K562 (cell line): ENCODE data around the gene SLC29A3. TPM values are rescaled to one million over a fixed set of nuclear protein-coding genes. Genes with fewer than 3 reads are reported as not detected.

ENCODE experiments used
- BHLHE40 ChIP-seq: IDR thresholded peaks from 2 replicates; pipeline ENCODE4 v1.6.1; 2011; ENCODE audit warnings: low read length, improper control_type of control experiment
- DMBX1 ChIP-seq: fragments of 250-450 bp; sonication (Bioruptor Pico); IDR thresholded peaks from 2 replicates; pipeline ENCODE4 v1.8.0; 2022; ENCODE audit warnings: inconsistent platforms, mild to moderate bottlenecking, moderate library complexity, borderline replicate concordance
- EP400 ChIP-seq: fragments of 450-650 bp; IDR thresholded peaks from 2 replicates; pipeline ENCODE4 v1.6.1; 2017; ENCODE audit warnings: antibody characterized with exemption, mild to moderate bottlenecking, moderate library complexity
- PHB2 ChIP-seq: fragments of 450-650 bp; IDR thresholded peaks from 2 replicates; pipeline ENCODE4 v1.6.1; 2017; ENCODE audit warnings: low read depth
- PHF21A ChIP-seq: fragments of 450-650 bp; IDR thresholded peaks from 2 replicates; pipeline ENCODE4 v1.6.1; 2017; ENCODE audit warnings: low read depth, borderline replicate concordance
- PPARD ChIP-seq: fragments of 250-450 bp; sonication (Bioruptor Pico); IDR thresholded peaks from 2 replicates; pipeline ENCODE4 v1.8.0; 2022; ENCODE audit warnings: inconsistent platforms, mild to moderate bottlenecking, moderate library complexity
- RAD21 ChIP-seq, 2 experiments: fragments of 250-450 bp in 1 of 2; fragments of 450-650 bp in 1 of 2; sonication (Bioruptor Pico) in 1 of 2; formaldehyde crosslinking in 1 of 2; IDR thresholded peaks in 1 of 2; conservative IDR thresholded peaks in 1 of 2; 2 replicates each; pipeline versions ENCODE4 v1.4.0 to v1.8.0; 2020 to 2022; ENCODE audit warnings: mild to moderate bottlenecking in 2 of 2, moderate library complexity in 1 of 2
- TCF7L2 ChIP-seq: fragments of 150-350 bp; IDR thresholded peaks from 2 replicates; pipeline ENCODE4 v1.6.1; 2016; ENCODE audit warnings: low read depth, mild to moderate bottlenecking, low read length, moderate library complexity
- XRCC4 ChIP-seq: IDR thresholded peaks from one replicate; pipeline ENCODE4 v1.6.1; 2011; ENCODE audit not compliant: insufficient read depth, insufficient read length; ENCODE audit errors: extremely low read depth
- polyA plus RNA-seq, 8 experiments: library from polyadenylated mRNA; depleted of rRNA in 4 of 8; stranded (reverse) in 5 of 8; unstranded in 3 of 8; fragments of >200 nt; fragmentation: Nextera tagmentation in 2 of 8; fragmentation: Illumina TruSeq in 1 of 8; extraction: Ambion mirVana in 2 of 8; extraction: Trizol in 1 of 8; gene quantifications; 2 replicates each; pipeline versions ENCODE4 v1.2.1 to v1.2.3, GENCODE V29; 2011 to 2014; ENCODE audit warnings: inconsistent platforms in 1 of 8, missing spikeins in 1 of 8
- total RNA-seq, 7 experiments: library from RNA; depleted of rRNA in 6 of 7; stranded (reverse); fragments of >200 nt in 6 of 7; fragmentation: Illumina TruSeq in 2 of 7; extraction: Trizol in 2 of 7; gene quantifications; 2 replicates each; pipeline versions ENCODE4 v1.2.1 to v1.2.3, GENCODE V29; 2011 to 2021; ENCODE audit warnings: low replicate concordance in 1 of 7
- TF ChIP-seq, protein P1 (sequence below): fragments of 200-600 bp; sonication (generic); IDR thresholded peaks from one replicate; pipeline ENCODE4 v1.6.1; 2012; ENCODE audit warnings: mild to moderate bottlenecking, low read depth, low read length, inconsistent platforms
- TF ChIP-seq, protein P2 (sequence below): sonication (generic); IDR thresholded peaks from 2 replicates; pipeline ENCODE4 v1.6.1; 2016
- TF ChIP-seq, protein P3 (sequence below): fragments of 450-650 bp; formaldehyde crosslinking; IDR thresholded peaks from 2 replicates; pipeline ENCODE4 v1.4.0; 2020; ENCODE audit warnings: mild to moderate bottlenecking, moderate library complexity
- TF ChIP-seq, protein P4 (sequence below): fragments of 250-450 bp; sonication (Bioruptor Pico); IDR thresholded peaks from 2 replicates; pipeline ENCODE4 v1.5.0; 2021

The SLC29A3 gene
- total and polyA plus RNA-seq, 9 of the 15 experiments (the other 6 are each of a cell fraction or from before 2014, with no cell fraction given), result 2.1 to 10.7 (median 4.6) TPM

DNA sequence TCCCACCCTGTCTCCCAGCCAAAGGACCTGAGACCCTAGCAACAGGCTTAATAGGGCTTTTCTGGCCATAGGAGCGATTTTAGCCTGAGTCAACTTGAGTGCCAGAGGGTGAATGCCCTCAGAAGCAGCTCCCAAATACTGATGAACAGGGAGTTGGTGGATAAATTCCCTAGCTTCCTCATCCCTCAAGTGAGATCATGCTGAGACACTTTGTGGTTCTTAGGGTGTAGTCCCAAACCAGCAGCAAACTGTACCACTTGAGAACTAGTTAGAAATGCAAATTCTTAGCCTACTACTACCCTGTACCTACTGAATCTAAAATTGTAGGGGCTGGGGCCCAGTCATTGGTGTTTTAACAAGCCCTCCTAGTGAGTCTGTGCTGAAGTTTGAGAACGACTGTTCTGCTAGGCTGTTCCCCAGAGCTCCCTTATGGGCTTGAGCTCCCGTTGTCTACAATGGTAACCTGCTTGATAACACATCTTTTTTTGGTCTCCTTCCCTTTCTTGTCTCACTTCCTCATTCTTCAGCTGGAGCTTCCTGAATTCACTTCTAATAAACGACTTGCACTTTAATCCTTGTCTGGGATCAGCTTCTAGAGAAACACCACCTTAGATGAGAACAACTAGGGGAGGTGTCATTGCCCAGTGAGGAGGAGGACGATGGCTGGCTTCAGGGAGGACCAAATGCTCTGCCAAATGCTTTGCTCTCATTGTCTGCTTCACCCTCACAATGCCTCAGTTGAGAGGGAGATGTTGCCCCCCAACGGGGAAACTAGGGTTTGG lies 59.5 kb downstream of the SLC29A3 start (continued):
- TF ChIP-seq, protein P1, sequence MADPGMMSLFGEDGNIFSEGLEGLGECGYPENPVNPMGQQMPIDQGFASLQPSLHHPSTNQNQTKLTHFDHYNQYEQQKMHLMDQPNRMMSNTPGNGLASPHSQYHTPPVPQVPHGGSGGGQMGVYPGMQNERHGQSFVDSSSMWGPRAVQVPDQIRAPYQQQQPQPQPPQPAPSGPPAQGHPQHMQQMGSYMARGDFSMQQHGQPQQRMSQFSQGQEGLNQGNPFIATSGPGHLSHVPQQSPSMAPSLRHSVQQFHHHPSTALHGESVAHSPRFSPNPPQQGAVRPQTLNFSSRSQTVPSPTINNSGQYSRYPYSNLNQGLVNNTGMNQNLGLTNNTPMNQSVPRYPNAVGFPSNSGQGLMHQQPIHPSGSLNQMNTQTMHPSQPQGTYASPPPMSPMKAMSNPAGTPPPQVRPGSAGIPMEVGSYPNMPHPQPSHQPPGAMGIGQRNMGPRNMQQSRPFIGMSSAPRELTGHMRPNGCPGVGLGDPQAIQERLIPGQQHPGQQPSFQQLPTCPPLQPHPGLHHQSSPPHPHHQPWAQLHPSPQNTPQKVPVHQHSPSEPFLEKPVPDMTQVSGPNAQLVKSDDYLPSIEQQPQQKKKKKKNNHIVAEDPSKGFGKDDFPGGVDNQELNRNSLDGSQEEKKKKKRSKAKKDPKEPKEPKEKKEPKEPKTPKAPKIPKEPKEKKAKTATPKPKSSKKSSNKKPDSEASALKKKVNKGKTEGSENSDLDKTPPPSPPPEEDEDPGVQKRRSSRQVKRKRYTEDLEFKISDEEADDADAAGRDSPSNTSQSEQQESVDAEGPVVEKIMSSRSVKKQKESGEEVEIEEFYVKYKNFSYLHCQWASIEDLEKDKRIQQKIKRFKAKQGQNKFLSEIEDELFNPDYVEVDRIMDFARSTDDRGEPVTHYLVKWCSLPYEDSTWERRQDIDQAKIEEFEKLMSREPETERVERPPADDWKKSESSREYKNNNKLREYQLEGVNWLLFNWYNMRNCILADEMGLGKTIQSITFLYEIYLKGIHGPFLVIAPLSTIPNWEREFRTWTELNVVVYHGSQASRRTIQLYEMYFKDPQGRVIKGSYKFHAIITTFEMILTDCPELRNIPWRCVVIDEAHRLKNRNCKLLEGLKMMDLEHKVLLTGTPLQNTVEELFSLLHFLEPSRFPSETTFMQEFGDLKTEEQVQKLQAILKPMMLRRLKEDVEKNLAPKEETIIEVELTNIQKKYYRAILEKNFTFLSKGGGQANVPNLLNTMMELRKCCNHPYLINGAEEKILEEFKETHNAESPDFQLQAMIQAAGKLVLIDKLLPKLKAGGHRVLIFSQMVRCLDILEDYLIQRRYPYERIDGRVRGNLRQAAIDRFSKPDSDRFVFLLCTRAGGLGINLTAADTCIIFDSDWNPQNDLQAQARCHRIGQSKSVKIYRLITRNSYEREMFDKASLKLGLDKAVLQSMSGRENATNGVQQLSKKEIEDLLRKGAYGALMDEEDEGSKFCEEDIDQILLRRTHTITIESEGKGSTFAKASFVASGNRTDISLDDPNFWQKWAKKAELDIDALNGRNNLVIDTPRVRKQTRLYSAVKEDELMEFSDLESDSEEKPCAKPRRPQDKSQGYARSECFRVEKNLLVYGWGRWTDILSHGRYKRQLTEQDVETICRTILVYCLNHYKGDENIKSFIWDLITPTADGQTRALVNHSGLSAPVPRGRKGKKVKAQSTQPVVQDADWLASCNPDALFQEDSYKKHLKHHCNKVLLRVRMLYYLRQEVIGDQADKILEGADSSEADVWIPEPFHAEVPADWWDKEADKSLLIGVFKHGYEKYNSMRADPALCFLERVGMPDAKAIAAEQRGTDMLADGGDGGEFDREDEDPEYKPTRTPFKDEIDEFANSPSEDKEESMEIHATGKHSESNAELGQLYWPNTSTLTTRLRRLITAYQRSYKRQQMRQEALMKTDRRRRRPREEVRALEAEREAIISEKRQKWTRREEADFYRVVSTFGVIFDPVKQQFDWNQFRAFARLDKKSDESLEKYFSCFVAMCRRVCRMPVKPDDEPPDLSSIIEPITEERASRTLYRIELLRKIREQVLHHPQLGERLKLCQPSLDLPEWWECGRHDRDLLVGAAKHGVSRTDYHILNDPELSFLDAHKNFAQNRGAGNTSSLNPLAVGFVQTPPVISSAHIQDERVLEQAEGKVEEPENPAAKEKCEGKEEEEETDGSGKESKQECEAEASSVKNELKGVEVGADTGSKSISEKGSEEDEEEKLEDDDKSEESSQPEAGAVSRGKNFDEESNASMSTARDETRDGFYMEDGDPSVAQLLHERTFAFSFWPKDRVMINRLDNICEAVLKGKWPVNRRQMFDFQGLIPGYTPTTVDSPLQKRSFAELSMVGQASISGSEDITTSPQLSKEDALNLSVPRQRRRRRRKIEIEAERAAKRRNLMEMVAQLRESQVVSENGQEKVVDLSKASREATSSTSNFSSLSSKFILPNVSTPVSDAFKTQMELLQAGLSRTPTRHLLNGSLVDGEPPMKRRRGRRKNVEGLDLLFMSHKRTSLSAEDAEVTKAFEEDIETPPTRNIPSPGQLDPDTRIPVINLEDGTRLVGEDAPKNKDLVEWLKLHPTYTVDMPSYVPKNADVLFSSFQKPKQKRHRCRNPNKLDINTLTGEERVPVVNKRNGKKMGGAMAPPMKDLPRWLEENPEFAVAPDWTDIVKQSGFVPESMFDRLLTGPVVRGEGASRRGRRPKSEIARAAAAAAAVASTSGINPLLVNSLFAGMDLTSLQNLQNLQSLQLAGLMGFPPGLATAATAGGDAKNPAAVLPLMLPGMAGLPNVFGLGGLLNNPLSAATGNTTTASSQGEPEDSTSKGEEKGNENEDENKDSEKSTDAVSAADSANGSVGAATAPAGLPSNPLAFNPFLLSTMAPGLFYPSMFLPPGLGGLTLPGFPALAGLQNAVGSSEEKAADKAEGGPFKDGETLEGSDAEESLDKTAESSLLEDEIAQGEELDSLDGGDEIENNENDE, result no peak
- TF ChIP-seq DMBX1 (no peak), TCF7L2 (no peak), PHB2 (no peak), PHF21A (no peak), BHLHE40 (no peak), XRCC4 (no peak), EP400 (no peak), RAD21 (CRISPR knock-in tag; conservative IDR thresholded peaks at IDR 0.05 in 1 of 2, IDR thresholded peaks at IDR 0.05 in 1 of 2) (peak; percentile 28 to 67), PPARD (CRISPR knock-in tag) (no peak)
- TF ChIP-seq, protein P2, sequence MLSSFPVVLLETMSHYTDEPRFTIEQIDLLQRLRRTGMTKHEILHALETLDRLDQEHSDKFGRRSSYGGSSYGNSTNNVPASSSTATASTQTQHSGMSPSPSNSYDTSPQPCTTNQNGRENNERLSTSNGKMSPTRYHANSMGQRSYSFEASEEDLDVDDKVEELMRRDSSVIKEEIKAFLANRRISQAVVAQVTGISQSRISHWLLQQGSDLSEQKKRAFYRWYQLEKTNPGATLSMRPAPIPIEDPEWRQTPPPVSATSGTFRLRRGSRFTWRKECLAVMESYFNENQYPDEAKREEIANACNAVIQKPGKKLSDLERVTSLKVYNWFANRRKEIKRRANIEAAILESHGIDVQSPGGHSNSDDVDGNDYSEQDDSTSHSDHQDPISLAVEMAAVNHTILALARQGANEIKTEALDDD, result peak; percentile 79
- TF ChIP-seq, protein P3, sequence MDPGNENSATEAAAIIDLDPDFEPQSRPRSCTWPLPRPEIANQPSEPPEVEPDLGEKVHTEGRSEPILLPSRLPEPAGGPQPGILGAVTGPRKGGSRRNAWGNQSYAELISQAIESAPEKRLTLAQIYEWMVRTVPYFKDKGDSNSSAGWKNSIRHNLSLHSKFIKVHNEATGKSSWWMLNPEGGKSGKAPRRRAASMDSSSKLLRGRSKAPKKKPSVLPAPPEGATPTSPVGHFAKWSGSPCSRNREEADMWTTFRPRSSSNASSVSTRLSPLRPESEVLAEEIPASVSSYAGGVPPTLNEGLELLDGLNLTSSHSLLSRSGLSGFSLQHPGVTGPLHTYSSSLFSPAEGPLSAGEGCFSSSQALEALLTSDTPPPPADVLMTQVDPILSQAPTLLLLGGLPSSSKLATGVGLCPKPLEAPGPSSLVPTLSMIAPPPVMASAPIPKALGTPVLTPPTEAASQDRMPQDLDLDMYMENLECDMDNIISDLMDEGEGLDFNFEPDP, result no peak
- TF ChIP-seq, protein P4, sequence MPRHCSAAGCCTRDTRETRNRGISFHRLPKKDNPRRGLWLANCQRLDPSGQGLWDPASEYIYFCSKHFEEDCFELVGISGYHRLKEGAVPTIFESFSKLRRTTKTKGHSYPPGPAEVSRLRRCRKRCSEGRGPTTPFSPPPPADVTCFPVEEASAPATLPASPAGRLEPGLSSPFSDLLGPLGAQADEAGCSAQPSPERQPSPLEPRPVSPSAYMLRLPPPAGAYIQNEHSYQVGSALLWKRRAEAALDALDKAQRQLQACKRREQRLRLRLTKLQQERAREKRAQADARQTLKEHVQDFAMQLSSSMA (CRISPR knock-in tag), result no peak
